Measurements from ENCODE around the gene ONECUT3. TPM values are rescaled to one million over a fixed set of nuclear protein-coding genes. Genes with fewer than 3 reads are reported as not detected.

Gene ONECUT3
- total RNA-seq = not detected

DNA sequence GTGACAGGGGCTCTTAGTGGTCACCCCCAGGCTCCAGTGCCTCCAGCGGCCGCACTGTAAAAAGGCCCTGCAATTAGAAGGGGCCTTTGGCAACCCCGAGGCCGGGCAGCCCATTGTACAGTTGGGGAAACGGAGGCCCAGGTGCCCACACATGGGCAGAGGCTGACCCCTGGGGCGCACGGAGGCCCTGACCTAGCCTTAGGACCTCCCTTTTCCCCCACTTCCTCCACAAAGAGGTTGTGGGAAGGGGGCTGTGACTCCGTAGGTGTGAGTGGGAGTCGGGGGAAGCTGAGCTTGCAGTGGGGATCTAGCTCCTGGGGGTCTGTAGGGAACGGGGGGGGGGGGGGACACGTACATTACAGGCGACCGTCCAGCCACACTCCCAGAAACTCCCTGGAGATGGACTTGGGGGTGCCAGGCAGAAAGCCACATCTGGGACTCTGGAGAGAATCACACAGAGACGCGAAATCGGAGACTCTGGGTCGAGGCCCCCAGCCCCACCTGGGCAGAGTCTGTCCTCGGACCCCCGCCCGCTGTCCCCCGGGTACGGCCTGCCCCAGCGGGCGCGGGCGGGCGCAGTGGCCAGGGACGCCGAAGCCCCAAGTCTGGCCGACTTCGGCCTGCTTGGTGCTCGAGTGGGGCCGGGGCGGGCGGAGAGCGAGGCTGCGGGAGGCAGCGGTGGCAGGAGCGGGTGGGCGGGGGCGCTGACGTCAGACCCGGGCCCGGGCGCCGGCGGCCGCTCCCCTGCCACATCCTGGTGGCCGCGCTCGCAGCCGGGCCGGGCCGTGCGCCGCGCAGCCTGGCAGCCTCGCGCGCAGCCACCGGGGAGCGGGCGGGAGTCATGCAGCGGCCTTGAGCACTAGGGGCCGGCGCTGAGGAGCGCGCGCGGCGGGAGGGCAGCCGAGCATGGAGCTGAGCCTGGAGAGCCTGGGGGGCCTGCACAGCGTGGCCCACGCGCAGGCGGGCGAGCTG, at the start of gene ONECUT3:
Gene ONECUT3, plus strand, starts transcription at position 750 of the 972 bp plus-strand sequence. Its CDS starts 157 bp downstream, at position 907.

DNA sequence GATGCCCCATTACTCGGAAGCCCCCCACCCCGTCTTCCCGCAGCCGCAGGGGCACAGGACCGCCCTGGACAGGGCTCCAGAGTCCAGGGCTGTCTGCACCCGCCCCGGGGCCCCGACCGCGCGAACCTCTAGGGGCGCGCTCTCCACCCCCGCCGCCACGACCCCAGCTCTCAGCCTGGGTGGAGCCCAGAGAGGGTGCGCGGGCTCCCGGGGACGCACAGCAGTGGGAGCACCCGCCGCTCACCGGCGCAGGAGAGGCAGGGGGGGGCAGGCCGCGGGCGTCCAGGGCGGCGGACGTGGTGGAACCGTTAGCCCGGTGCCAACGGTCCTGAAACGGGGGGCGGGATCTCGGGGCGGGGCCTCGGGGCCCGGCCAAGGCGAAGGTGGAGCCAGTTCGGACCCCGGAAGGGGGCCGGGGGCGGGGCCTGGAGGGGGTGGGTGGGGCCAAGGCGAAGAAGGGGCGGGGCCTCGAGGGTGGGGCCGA, 58.7 kb downstream of the ONECUT3 start, which contains the start of gene ATP8B3:
Gene ATP8B3, minus strand, starts transcription at position 335 of the 484 bp plus-strand sequence. CDS start 540 bp downstream, outside the sequence.

Small RNA genes lying within 50 kb of the gene (small RNA-seq; reads per million reads assigned to genes)
- gene RF00017 (ENCODE audit: low replicate concordance) = not detected

Other genes starting within 250 kb of the ONECUT3 start
- not detected for gene ADAMTSL5, start 240.5 kb upstream of the ONECUT3 start, total RNA-seq
- gene PLK5, start 229.4 kb upstream of the ONECUT3 start, total RNA-seq = 0.31 TPM
- gene MEX3D, start 185.2 kb upstream of the ONECUT3 start, total RNA-seq = 44.8 TPM
- 67.6 TPM for gene MBD3, start 160.6 kb upstream of the ONECUT3 start, total RNA-seq
- 52.0 TPM for gene UQCR11, start 148.0 kb upstream of the ONECUT3 start, total RNA-seq
- 33.8 TPM for gene TCF3, start 100.9 kb upstream of the ONECUT3 start, total RNA-seq
- gene ATP8B3, start 58.8 kb downstream of the ONECUT3 start, total RNA-seq = under 0.01 TPM
- gene REXO1, start 95.0 kb downstream of the ONECUT3 start, total RNA-seq = 11.0 TPM
- gene KLF16, start 110.1 kb downstream of the ONECUT3 start, total RNA-seq = 3.4 TPM
- 37.9 TPM for gene ABHD17A, start 132.0 kb downstream of the ONECUT3 start, total RNA-seq
- gene ADAT3, start 151.9 kb downstream of the ONECUT3 start, total RNA-seq = 3.8 TPM
- gene SCAMP4, start 151.9 kb downstream of the ONECUT3 start, total RNA-seq = 19.4 TPM
- 52.3 TPM for gene CSNK1G2, start 187.7 kb downstream of the ONECUT3 start, total RNA-seq

Measured in parietal lobe (tissue), 2 donors.